Spleen (tissue), 7 donors: Measurements from ENCODE around the gene ADAMTSL3.

Source experiments
- POLR2A ChIP-seq, 3 donors: fragments of 450-650 bp; IDR thresholded peaks; one replicate each; pipeline ENCODE4 v1.5.1; 2017; ENCODE audit warnings: antibody characterized with exemption in 3 of 3, mild to moderate bottlenecking in 1 of 3
- TF ChIP-seq, protein P1 (sequence below), 11 experiments: fragments of 200-600 bp in 7 of 11; fragments of 450-650 bp in 4 of 11; sonication (generic) in 4 of 11; IDR thresholded peaks in 8 of 11; conservative IDR thresholded peaks in 3 of 11; 1 replicate in 7 of 11; 2 replicates in 4 of 11; pipeline versions ENCODE4 v1.4.0 to v1.8.0; 2016 to 2021; ENCODE audit warnings: antibody characterized with exemption in 11 of 11, inconsistent platforms in 4 of 11, mild to moderate bottlenecking in 1 of 11
- donor health status: DM: no; HTN: no; CAD: no; lungs with moderate emphysema.
- donor health status: DM: no; HTN: no; CAD: no.
- donor health status: DM: no; HTN: no; CAD: no.

DNA sequence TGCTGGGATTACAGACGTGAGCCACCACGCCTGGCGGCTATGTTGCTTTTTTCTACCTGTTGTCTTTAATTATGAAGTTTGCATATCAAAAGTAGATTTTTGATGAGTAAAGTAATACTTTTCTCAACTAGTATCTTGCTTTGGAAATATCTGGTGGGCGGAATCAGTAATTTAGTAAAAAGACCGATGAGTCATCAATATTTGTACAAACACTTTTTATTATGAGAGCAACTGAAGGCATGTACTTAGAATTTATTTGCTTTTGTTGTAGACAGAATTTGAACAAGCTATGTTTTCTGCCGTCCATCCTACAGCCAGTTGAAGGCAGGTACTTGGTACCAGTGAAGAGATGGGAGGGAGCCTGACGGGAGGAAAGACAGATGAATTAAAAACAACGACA, 164.7 kb downstream of the ADAMTSL3 start:
- no peak for TF ChIP-seq POLR2A (IDR thresholded peaks at IDR 0.05)
- TF ChIP-seq, protein P1, sequence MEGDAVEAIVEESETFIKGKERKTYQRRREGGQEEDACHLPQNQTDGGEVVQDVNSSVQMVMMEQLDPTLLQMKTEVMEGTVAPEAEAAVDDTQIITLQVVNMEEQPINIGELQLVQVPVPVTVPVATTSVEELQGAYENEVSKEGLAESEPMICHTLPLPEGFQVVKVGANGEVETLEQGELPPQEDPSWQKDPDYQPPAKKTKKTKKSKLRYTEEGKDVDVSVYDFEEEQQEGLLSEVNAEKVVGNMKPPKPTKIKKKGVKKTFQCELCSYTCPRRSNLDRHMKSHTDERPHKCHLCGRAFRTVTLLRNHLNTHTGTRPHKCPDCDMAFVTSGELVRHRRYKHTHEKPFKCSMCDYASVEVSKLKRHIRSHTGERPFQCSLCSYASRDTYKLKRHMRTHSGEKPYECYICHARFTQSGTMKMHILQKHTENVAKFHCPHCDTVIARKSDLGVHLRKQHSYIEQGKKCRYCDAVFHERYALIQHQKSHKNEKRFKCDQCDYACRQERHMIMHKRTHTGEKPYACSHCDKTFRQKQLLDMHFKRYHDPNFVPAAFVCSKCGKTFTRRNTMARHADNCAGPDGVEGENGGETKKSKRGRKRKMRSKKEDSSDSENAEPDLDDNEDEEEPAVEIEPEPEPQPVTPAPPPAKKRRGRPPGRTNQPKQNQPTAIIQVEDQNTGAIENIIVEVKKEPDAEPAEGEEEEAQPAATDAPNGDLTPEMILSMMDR (IDR thresholded peaks at IDR 0.05 in 8 of 11, conservative IDR thresholded peaks at IDR 0.05 in 3 of 11), result no peak
